HepG2 (cell line): Measurements from ENCODE around the gene JDP2. TPM values are rescaled to one million over a fixed set of nuclear protein-coding genes. Genes with fewer than 3 reads are reported as not detected.
A peak's percentile ranks its signal among the peaks of the same experiment; 100 is the strongest.

Experiments used
- ATRX ChIP-seq: sonication (generic); formaldehyde crosslinking; IDR thresholded peaks from 2 replicates; pipeline ENCODE4 v1.4.0; 2020; ENCODE audit warnings: missing genetic modification reagents, borderline replicate concordance
- BCL6 ChIP-seq: IDR thresholded peaks from 2 replicates; pipeline ENCODE4 v1.6.1; 2016; ENCODE audit warnings: missing genetic modification reagents, missing compliant biosample characterization
- BRD4 ChIP-seq: sonication (generic); formaldehyde crosslinking; IDR thresholded peaks from 2 replicates; pipeline ENCODE4 v1.4.0; 2020; ENCODE audit warnings: missing genetic modification reagents
- CREM ChIP-seq, 2 experiments: sonication (generic) in 1 of 2; formaldehyde crosslinking in 1 of 2; IDR thresholded peaks; 2 replicates each; pipeline versions ENCODE4 v1.4.0 to v1.6.1; 2016 to 2020; ENCODE audit warnings: antibody characterized with exemption in 1 of 2, mild to moderate bottlenecking in 1 of 2, missing genetic modification reagents in 1 of 2
- HMG20A ChIP-seq: IDR thresholded peaks from 2 replicates; pipeline ENCODE4 v1.6.1; 2016; ENCODE audit warnings: borderline replicate concordance
- MTF2 ChIP-seq: sonication (generic); formaldehyde crosslinking; IDR thresholded peaks from 2 replicates; pipeline ENCODE4 v1.5.0; 2020; ENCODE audit warnings: missing genetic modification reagents, borderline replicate concordance
- NCOA2 ChIP-seq: sonication (generic); formaldehyde crosslinking; IDR thresholded peaks from 2 replicates; pipeline ENCODE4 v1.8.0; 2022; ENCODE audit warnings: inconsistent platforms
- NRL ChIP-seq: sonication (generic); formaldehyde crosslinking; IDR thresholded peaks from 2 replicates; pipeline ENCODE4 v1.5.0; 2020; ENCODE audit warnings: missing genetic modification reagents, mild to moderate bottlenecking, moderate library complexity, borderline replicate concordance
- RFX3 ChIP-seq: IDR thresholded peaks from 2 replicates; pipeline ENCODE4 v1.6.1; 2016; ENCODE audit warnings: missing biosample characterization, missing genetic modification reagents
- SALL1 ChIP-seq: sonication (generic); formaldehyde crosslinking; IDR thresholded peaks from 2 replicates; pipeline ENCODE4 v1.8.0; 2022; ENCODE audit warnings: mild to moderate bottlenecking, missing genetic modification reagents
- ZNF841 ChIP-seq: sonication (generic); formaldehyde crosslinking; IDR thresholded peaks from 2 replicates; pipeline ENCODE4 v1.8.1; 2023; ENCODE audit warnings: missing genetic modification reagents, borderline replicate concordance
- polyA plus RNA-seq, 8 experiments: library from polyadenylated mRNA; depleted of rRNA in 3 of 8; stranded (reverse) in 7 of 8; unstranded in 1 of 8; fragments of >200 nt; fragmentation: Illumina TruSeq in 4 of 8; extraction: Trizol in 4 of 8; gene quantifications; 2 replicates each; pipeline versions ENCODE4 v1.2.1 to v1.2.3, GENCODE V29; 2011 to 2016; ENCODE audit warnings: low read depth in 4 of 8, missing spikeins in 1 of 8, mixed read lengths in 1 of 8; ENCODE audit not compliant: insufficient read depth in 1 of 8
- total RNA-seq, 5 experiments: library from RNA; depleted of rRNA; stranded (reverse); fragments of >200 nt; fragmentation: Illumina TruSeq; extraction: Trizol; gene quantifications; 2 replicates each; pipeline ENCODE4 v1.2.3, GENCODE V29; 2016; ENCODE audit warnings: low read depth in 1 of 5
- TF ChIP-seq, protein P1 (sequence below): sonication (generic); formaldehyde crosslinking; IDR thresholded peaks from 2 replicates; pipeline ENCODE4; 2020; ENCODE audit warnings: missing genetic modification reagents, mild to moderate bottlenecking, borderline replicate concordance
- TF ChIP-seq, protein P2 (sequence below): IDR thresholded peaks from 2 replicates; pipeline ENCODE4 v1.4.0; 2020; ENCODE audit warnings: mild to moderate bottlenecking, missing genetic modification reagents
- TF ChIP-seq, protein P3 (sequence below): sonication (generic); formaldehyde crosslinking; IDR thresholded peaks from 2 replicates; pipeline ENCODE4 v1.8.1; 2023; ENCODE audit warnings: mild to moderate bottlenecking, inconsistent platforms, moderate library complexity, missing genetic modification reagents, borderline replicate concordance
- TF ChIP-seq, protein P4 (sequence below): sonication (generic); formaldehyde crosslinking; IDR thresholded peaks from 2 replicates; pipeline ENCODE4 v1.5.1; 2020; ENCODE audit warnings: missing genetic modification reagents, mild to moderate bottlenecking, borderline replicate concordance
- TF ChIP-seq, protein P5 (sequence below): sonication (generic); formaldehyde crosslinking; IDR thresholded peaks from 2 replicates; pipeline ENCODE4 v1.4.0; 2020; ENCODE audit warnings: missing genetic modification reagents; ENCODE audit errors: not compliant biosample characterization

Gene JDP2
- total and polyA plus RNA-seq, 2 of the 13 experiments (the other 11 are each of a cell fraction or from before 2014, with no cell fraction given), result 8.0 to 8.9 TPM

DNA sequence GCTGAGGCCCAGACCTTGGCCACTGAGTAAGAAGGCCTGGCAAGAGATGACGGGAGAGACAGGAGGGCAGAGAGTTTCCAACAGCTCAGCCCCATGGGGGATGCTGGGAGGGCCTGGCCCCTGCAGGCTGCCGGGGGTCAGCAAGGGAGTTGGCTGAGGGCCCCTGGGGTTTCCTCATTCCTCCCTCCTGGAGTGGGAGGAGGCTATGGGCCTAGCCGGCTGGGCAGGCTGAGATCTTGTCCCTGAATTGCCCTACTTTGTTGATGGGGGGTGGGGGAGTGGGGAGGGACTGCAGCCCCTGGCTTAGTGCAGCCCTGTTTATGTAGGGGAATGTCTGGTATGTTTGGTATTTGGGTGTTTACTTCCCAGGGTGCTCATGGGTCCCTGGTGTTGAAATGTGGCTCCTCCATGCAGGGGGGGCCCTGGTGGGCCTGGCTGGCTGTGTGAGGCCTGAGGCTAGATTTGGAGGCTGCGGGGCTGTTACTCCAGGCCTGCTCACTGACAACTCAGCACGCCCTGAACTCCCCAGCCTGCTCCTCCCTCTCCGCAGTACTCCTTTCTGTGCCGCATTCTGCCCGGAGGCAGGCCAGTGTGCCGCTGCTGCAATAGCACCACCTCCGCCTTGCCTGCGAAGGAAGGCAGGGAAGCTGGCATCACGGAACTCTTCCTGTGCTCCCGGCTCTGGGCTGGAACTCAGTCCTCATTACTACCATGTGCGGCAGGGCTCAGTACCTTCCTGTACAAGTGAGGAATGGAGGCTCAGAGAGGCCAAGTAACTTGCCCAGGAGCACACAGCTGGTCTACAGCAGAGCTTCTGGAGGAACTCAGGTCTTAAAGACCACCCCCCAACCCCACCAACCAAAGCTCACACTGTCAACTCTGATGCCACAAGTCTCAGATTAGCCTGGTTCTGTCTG is 25.3 kb downstream of the JDP2 start (continued):
- TF ChIP-seq, protein P1, sequence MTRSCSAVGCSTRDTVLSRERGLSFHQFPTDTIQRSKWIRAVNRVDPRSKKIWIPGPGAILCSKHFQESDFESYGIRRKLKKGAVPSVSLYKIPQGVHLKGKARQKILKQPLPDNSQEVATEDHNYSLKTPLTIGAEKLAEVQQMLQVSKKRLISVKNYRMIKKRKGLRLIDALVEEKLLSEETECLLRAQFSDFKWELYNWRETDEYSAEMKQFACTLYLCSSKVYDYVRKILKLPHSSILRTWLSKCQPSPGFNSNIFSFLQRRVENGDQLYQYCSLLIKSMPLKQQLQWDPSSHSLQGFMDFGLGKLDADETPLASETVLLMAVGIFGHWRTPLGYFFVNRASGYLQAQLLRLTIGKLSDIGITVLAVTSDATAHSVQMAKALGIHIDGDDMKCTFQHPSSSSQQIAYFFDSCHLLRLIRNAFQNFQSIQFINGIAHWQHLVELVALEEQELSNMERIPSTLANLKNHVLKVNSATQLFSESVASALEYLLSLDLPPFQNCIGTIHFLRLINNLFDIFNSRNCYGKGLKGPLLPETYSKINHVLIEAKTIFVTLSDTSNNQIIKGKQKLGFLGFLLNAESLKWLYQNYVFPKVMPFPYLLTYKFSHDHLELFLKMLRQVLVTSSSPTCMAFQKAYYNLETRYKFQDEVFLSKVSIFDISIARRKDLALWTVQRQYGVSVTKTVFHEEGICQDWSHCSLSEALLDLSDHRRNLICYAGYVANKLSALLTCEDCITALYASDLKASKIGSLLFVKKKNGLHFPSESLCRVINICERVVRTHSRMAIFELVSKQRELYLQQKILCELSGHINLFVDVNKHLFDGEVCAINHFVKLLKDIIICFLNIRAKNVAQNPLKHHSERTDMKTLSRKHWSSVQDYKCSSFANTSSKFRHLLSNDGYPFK (CRISPR knock-in tag), result no peak
- no peak for TF ChIP-seq ZNF841 (CRISPR knock-in tag)
- TF ChIP-seq, protein P2, sequence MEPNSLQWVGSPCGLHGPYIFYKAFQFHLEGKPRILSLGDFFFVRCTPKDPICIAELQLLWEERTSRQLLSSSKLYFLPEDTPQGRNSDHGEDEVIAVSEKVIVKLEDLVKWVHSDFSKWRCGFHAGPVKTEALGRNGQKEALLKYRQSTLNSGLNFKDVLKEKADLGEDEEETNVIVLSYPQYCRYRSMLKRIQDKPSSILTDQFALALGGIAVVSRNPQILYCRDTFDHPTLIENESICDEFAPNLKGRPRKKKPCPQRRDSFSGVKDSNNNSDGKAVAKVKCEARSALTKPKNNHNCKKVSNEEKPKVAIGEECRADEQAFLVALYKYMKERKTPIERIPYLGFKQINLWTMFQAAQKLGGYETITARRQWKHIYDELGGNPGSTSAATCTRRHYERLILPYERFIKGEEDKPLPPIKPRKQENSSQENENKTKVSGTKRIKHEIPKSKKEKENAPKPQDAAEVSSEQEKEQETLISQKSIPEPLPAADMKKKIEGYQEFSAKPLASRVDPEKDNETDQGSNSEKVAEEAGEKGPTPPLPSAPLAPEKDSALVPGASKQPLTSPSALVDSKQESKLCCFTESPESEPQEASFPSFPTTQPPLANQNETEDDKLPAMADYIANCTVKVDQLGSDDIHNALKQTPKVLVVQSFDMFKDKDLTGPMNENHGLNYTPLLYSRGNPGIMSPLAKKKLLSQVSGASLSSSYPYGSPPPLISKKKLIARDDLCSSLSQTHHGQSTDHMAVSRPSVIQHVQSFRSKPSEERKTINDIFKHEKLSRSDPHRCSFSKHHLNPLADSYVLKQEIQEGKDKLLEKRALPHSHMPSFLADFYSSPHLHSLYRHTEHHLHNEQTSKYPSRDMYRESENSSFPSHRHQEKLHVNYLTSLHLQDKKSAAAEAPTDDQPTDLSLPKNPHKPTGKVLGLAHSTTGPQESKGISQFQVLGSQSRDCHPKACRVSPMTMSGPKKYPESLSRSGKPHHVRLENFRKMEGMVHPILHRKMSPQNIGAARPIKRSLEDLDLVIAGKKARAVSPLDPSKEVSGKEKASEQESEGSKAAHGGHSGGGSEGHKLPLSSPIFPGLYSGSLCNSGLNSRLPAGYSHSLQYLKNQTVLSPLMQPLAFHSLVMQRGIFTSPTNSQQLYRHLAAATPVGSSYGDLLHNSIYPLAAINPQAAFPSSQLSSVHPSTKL (CRISPR knock-in tag), result peak; percentile 21; the same call in 1 of the 2 replicates
- no peak for TF ChIP-seq BRD4 (CRISPR knock-in tag)
- no peak for TF ChIP-seq ATRX
- no peak for TF ChIP-seq MTF2 (CRISPR knock-in tag)
- TF ChIP-seq, protein P3, sequence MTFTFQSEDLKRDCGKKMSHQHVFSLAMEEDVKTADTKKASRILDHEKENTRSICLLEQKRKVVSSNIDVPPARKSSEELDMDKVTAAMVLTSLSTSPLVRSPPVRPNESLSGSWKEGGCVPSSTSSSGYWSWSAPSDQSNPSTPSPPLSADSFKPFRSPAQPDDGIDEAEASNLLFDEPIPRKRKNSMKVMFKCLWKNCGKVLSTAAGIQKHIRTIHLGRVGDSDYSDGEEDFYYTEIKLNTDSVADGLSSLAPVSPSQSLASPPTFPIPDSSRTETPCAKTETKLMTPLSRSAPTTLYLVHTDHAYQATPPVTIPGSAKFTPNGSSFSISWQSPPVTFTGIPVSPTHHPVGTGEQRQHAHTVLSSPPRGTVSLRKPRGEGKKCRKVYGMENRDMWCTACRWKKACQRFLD (CRISPR knock-in tag), result no peak
- TF ChIP-seq CREM (IDR thresholded peaks at IDR 0.05), result peak; percentile 26; the same call in 1 of the 2 replicates
- no peak for TF ChIP-seq CREM (CRISPR knock-in tag; IDR thresholded peaks at IDR 0.05)
- TF ChIP-seq, protein P4, sequence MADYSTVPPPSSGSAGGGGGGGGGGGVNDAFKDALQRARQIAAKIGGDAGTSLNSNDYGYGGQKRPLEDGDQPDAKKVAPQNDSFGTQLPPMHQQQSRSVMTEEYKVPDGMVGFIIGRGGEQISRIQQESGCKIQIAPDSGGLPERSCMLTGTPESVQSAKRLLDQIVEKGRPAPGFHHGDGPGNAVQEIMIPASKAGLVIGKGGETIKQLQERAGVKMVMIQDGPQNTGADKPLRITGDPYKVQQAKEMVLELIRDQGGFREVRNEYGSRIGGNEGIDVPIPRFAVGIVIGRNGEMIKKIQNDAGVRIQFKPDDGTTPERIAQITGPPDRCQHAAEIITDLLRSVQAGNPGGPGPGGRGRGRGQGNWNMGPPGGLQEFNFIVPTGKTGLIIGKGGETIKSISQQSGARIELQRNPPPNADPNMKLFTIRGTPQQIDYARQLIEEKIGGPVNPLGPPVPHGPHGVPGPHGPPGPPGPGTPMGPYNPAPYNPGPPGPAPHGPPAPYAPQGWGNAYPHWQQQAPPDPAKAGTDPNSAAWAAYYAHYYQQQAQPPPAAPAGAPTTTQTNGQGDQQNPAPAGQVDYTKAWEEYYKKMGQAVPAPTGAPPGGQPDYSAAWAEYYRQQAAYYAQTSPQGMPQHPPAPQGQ (CRISPR knock-in tag), result no peak
- 0 out of 2 replicates have a peak, but pooled peaks have one; percentile 27 for TF ChIP-seq HMG20A (CRISPR knock-in tag)
- TF ChIP-seq, protein P5, sequence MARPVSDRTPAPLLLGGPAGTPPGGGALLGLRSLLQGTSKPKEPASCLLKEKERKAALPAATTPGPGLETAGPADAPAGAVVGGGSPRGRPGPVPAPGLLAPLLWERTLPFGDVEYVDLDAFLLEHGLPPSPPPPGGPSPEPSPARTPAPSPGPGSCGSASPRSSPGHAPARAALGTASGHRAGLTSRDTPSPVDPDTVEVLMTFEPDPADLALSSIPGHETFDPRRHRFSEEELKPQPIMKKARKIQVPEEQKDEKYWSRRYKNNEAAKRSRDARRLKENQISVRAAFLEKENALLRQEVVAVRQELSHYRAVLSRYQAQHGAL (CRISPR knock-in tag), result no peak
- TF ChIP-seq RFX3, result no peak
- TF ChIP-seq SALL1 (CRISPR knock-in tag), result peak; percentile 79
- no peak; the same call in 1 of the 2 replicates for TF ChIP-seq NCOA2 (CRISPR knock-in tag)
- no peak for TF ChIP-seq NRL
- TF ChIP-seq BCL6 (CRISPR knock-in tag), result peak; percentile 48; the same call in 1 of the 2 replicates
